HuH-7 (cell line): ENCODE measurements around the gene NHS.
"Not testable (repeated sequence)": the region's sequence is repeated elsewhere in the genome, so short reads cannot be mapped to it uniquely, and the experiment has no call there.

Experiments used
- DNase-seq: peaks from one replicate; pipeline ENCODE4 v3.0.0; 2011; ENCODE audit warnings: low spot score

Gene NHS

DNA sequence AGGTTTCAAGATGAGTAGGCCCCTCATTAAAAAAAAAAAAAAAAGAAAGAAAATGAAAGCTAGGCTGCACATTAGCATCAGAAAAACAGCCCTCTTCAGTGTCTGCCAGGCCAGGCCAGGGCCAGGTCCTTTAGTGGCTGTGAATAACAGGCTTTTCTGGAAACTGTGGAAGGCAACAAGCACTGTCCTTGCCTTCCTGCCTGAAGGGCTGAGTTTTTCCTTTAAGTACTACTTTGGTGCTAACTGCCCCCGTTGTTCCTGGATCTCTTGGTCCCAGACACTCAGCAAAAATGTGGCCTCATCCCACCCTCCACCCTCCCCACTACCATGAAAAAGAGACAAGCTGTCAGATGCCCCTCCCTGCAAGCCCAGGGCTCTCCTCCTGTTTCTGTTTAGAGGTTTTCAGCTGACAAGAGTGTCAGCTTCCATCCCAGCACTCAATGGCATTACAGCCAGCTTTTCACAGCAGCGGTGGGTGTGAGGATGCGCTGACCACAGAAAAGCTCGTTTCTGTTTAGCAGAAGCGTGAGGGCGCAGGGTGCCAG lies 174.2 kb downstream of the NHS start:
- DNase-seq: no peak

DNA sequence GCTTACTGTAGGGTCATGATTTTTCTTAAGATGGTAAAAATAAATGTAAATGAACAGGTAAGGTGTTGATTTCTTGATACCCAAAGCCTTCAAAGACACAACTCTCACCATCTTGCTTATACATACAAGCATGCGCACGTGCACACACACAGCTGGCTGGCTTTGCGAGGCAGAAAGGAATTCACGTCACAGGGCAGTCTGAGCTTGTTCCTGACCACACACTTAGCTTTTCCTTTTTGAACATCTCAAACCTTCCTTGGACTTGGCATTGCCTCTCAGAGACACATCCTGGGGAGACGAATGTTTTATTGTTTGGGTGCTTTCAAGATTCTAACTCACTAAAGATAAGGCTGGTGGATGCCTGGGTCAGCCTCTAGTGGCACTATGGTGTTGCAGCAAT lies 175.0 kb downstream of the NHS start:
- DNase-seq: no peak

DNA sequence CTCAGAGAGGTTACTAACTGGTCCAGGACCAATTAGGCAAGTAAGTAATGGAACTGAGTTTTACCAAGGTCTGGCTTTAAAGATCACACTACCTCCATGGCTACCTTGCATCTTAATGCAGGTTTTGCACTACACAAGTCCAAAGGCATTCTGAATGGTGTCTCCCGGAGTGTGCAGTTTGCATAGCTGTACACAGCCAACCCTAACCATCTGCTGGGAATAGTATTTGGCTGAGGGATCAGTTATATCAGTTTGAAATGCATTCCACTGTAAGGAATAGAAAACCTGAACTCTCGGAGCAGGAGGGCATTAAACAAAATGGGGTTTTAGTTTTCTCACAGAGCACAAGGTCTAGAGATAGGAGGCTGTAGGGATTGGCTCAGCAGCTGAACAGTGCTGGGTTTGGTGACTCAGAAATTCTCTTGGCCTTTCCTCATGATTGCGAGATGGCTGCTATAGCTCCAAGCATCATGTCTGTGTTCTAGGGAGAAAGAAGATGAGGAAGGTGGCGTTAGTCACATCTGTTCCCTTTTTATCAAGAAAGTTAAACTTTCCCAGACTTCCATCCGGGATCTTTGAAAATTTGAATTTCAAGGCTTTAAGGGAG lies 177.1 kb downstream of the NHS start:
- DNase-seq: no peak

DNA sequence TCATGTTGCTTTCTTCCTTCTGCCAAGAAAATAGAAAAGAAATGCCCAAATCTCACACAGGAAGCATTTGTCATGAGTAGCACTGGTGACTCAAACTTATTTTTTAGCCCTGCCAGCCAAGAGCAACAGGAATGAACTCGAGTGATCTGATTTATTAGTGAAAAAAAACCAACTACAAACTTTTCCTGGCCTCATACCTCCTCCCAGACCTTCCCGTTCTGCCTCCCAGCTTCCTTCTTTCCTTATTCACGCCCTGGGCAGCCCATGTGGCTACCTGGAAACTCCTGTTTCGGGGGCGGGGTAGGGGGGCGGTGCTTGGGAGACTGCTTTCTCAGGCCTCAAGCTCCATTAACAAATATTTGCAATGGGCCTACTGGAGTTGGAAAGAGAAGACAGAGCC lies 178.5 kb downstream of the NHS start:
- no peak for DNase-seq

DNA sequence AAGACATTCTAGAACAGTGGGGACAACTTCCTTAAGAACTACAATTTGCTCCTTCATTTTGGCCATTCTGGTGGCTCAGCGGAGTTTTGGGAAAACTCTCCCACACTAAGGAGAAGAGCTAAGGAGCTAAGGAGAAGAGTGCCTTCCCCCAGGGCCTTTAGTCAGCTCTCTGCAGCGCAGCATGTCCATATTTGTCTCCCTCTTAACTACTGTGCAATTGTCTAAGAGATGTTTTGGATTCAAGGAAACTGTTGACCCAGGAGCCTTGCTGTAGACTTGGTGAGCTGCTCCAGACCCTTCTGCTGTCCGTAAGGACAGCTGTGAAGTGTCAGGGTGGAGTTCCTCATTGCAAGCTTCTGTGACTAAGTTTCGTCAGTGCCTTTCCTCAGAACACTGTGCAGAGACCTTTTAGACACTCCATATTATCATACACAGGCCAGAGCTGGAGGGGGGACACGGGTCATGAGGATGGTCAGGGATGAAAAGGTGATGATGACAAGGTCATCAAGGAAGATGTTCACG lies 179.0 kb downstream of the NHS start:
- no peak for DNase-seq

DNA sequence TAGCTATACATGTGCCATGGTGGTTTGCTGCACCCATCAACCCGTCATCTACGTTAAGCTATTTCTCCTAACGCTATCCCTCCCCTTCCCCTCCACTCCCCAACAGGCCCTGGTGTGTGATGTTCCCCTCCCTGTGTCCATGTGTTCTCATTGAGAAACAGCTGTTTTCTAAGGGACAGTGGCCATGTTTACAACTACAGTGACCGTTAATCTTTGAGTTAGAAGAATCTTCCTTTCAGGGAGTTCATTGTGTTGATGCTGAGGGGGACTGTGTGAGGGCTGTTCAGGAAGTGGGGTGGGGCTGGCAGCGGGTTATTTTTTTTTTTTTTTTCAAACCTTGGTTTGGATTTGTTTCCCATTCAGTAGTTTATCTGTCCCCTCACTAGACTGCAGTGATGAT lies 179.9 kb downstream of the NHS start:
- DNase-seq: no peak

DNA sequence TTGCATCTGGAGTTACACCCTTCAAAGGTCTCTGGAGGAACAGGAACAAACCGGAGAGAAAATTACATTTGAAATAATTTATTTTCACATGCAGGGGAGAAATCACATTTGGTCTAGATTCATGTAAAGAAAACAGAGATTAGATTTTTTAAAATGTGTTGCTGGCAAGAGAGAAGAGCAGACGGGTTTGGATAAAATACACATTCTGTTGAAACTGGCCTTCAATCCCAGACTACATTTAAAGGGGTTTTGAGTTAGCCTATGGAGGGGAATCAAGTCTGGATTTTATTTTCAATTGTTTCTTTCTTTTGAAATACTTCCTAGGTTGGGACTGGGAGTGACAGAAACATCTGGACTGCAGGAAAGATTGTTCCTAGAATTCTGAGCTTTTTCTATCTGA lies 180.8 kb downstream of the NHS start:
- DNase-seq: no peak

DNA sequence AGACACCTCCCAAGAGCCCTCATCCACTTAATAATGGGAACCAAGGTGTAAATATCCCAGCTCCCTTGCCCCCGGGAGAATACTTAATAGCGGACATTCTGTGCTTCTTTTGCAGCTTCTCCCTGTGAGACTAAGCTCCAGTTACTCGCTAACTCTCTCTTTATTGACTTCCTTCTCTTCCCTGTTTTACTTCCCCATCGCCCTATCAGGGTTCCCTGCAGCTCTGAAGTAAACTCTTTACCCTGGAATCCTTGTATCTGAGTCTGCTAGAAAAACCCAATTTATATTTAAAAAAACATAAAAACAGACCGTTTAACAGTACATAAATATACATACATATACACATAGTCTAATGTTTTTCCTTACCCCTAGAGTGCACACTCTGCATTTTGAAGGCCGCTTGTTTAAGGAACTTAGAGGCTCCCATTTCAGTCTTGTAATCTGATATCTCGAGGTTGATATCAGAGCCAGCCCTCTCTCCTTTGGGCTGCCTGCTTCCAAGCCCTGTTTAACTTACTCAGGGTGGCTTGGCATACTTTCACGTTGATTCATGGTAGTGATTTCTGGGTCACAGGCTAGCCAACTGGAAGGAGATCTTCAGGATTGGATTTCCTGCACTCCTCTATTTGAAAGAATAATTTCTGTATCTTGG lies 184.9 kb downstream of the NHS start:
- no peak for DNase-seq

DNA sequence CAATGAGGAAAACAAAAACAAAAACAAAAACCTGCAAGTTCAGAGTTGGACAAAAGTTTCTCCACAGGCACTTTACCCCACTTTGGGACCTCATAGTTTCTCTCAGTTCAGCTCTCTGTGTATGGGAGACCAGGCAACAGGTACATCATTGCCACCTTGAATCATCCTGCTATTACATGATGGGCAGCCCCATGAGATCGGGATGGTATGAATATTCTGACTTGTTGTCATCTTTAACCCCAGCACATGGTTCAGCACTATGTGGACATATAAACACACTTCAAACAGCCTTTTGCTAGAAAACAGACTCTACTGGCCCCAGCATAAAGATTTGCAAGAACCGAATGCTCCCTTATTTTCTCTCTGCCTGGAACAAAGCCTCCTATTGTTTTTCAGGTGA lies 185.4 kb downstream of the NHS start:
- DNase-seq: no peak

DNA sequence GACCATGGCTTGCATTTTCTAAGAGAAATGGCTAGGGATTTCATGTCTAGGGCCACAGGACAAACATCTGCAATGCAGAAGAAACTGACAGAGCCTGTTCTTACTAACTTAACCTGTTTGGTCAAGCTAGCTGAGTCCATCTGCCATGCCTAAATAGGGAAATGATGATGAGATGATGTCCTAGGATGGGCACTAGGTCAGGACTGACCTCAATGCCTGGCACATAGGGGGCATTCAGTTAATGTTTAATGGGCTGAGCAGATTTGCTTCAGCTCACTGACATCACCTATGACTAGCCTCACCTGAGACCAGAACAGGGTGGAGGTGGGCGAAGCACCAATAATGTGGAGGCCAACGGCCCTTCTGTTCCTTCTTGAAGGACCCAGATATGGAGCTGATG lies 188.1 kb downstream of the NHS start:
- no peak for DNase-seq

DNA sequence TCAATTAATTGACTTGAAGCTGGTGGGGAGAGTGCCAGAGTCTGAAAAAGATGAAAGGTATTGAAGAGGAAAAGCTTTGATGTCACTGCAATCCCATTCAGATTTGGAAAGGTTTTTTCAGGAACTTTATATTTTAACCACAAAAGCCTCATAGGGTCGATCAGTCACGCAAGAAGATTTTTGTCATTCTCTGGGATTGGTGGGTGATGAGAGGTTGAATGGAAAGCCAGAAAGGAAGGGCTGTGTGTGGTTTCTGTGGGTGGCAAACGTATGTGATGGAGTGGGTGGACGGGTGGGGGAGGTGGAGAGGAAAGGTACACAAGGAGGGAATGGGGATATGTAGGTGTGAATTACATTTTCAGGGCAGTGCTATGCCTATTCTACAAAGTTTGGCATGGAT lies 188.5 kb downstream of the NHS start:
- DNase-seq: no peak

DNA sequence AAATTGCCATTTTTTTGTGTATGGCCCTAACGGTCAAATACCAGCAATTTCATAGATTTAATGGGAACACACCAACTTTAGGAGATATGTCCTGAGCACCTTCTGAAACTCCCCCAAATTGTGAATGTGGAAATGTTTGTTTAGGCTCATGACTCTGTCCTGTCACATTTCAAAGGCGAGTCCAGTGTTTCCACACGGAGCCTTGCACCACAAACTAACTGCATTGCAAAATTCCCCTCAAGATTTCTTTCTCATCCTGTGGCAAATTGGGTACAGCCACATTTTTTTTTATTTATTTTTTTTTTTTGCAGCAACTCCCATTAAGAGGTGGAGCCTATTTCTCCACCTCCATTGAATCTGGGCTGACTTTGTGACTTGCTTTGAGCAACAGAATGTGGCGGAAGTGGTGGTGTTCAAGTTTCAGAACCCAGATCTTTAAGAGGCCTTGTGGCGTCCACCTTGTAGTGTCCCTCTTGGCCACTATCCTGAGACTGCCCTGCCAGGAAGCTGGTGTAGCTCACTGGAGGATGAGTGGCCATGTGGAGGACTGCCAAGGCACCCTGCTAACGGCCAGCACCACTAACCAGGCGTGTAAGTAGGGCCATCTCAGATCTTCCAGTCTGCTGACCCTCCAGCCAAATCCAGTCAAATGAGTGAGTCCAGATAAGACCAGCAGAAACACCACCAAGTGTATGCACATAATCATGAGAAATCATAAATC lies 189.8 kb downstream of the NHS start:
- no peak for DNase-seq

DNA sequence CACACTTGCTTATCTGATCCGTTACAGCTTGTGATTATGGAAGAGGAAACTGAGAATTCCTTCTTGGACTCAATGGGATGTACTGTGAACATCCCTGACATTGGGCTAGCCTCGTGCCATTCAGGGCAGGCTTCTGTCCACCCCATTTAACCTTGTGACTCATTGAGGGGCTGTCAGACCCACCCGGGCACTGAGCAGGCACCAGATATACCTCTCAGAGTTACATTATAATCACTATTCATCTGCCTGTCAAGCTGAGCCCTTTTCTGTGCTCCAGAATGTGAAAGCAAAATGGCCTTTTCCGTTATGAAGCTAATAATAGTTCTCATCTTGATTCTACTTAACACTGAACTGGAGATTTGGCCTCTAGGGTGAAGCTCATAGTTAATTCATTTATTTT lies 191.7 kb downstream of the NHS start:
- DNase-seq: no peak

DNA sequence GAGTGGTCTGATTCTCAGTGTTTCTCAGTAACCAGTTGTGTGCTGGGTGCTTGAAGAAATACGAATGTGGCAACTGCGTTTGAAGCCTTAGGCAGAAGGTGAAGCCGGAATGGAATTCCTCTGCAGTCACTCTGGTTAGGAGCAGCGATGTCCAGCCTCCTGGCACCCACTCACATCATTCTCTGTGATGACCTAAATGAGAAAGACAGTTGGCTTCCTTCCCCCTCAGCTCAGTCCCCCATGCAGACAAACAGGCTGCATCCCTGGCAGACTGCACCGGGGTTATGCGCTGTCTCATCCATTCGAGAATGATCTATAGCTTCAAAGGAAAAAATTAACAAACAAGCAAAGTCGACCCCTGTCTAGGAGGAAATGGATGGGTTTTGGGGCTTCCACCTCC lies 192.2 kb downstream of the NHS start:
- DNase-seq: no peak

DNA sequence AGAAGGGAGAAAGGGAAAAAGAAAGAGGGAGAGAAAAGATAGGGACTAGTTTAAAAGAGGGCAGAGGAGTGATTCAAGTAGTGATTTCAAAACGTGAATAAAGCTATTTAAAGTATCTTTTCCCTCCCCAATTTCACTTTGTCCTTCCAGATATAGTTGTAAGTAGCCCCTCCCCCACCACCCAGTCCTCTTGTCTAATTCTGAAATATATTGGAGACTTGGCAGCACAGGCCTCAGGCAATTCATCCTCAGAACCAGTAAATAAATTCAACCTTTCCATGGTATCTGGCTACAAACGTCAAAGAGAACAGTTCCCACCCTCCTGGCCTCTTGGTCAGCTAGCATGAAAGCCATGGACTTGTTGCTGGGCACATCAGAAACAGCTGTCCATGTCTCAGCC lies 192.8 kb downstream of the NHS start:
- no peak for DNase-seq

DNA sequence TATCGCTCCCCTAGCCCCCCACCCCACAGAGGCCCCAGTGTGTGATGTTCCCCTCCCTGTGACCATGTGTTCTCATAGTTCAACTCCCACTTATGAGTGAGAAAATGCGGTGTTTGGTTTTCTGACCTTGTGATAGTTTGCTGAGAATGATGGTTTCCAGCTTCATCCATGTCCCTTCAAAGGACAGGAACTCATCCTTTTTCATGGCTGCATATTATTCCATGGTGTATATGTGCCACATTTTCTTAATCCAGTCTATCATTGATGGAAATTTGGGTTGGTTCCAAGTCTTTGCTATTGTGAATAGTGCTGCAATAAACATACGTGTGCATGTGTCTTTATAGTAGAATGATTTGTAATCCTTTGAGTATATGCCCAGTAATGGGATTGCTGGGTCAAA lies 193.8 kb downstream of the NHS start:
- not testable (repeated sequence) for DNase-seq

DNA sequence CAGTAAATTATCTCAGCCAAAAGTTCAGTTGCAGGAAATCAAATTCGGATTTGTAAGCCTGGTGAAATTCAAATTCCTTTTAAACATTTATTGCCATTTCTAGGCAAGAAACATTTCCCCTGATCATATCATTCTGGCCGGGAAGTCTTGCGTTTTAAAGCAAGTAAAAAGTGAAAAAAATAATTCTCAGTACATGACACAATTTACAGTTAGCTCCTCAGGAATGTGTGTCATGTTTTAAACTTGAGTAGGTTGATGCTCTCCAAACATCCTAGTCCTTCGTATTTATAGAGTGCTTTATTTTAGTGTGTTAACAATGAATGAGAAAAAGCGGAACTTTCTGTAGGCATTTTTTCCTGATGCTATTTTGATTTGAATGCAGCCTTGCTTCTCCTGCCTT lies 204.0 kb downstream of the NHS start:
- no peak for DNase-seq

DNA sequence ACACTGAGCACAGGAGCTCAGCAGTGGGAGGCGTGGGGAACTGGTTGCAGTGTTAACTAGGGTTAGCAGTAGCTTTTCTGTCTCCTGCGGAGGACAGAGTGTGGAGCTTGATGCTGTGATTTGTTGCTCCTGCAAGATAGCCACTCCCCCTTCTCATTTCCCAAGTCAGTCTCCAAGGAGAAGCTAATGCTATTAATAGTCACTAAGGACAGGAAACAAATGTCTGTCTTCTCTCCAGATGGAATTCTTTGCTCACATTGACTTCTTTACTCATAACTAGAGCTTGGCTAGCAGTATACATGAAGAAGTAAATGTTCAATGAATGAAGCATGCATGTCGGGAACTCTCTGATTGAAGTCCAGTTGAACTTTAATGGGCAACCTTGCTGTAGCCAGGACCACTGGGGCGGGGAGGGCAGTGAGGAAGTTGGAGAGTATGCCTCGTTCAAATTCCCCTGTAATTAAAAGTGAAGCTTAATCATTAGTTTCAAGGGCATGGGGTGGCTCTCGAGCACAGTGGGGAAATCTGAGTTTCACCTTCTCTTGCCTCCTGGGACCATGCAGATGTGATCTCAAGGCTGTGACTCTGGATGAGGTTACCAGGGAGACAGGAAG lies 205.6 kb downstream of the NHS start:
- DNase-seq: no peak

DNA sequence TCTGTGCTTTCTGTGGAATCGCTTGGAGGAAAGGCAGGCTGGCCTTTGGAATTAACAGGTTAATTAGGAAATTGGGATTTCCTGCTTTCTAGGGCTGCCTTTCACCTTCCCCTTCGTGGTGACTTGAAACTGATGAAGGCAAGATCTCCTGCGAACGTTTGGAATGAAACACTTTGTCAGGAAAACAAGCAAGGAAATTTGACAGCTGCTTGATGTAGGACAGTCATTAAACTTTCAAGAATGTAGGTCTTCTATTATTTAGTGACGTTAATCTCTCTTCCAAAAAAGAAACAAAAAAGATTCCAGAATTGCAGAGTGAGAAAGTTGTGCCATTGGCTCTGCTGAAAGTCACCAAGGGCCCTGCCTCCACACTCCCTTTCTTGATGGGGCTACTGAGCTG lies 206.6 kb downstream of the NHS start:
- DNase-seq: no peak

DNA sequence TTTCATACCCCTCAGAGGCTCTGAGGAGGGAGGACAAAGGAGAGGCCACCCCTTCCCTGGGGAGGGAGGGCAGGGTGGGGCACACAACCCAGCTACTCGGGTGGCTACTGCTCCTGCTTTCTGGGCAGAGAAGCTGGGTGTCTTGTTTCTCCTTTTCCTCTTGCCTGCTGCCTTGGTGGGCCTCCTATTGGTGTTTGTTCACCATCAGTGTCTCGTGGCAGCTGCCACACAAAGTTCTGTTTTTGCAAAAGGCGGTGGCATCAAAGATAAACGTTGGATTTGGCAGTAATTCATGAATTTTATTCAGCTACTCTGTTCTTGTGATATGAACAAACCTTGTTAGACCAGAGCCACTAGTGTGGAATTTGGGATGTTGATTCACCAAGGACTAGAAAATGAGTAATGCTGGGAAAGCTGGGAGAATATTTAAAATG lies 209.3 kb downstream of the NHS start:
- no peak for DNase-seq

DNA sequence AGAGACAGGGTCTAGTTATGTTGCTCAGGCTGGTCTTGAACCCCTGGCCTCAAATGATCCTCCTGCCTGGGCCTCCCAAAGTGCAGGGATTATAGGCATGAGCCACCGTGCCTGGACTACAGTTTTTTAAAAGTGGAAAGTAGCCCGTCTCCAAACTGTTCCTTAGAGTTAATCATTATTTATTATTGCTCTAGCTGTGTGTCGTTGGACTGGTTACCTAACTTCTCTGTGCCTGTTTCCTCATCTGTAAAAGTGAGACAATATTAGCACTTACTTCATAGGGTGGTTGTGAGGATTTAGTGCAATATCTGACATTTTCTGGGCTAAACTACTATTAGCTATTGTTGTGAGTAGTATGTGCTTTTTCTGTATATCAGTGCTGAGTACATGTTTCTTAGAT lies 210.0 kb downstream of the NHS start:
- no peak for DNase-seq

DNA sequence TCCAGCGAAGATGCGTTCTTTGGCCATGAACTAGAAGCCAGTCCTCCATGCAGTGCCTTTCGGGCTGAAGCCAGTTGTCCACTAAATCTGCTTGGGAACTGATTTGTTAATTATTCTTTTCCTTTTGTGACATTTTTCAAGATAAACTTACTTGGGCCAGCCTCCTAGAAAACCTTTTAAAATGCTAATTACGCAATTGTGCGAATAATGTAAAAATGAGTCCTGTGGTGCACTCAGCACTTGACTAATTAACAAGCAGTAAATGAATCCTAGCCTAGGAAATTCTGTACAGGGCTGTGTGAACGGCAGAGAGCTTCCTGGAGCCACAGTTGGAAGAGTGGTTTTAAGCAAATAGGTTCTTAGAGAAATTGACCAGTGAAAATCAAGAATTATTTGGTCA lies 212.4 kb downstream of the NHS start:
- no peak for DNase-seq

DNA sequence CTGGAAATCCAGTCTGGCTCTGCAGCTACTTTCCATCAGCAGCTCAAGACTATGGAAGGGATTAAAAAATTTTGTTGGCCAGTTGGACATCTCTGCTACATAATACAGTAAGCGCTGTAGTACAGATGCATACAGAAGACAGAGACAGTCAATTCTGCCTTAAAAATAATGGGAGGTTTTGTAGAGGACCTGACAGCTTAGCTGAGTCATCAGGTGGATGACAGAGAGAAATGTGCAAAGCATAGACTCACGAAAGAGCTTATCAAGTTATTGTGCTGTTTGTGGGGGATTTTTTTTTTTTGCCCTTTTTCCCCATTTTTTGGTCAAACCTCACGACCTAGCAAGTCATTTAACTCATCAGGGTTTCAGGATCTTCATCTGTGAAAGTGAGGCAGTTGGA lies 213.3 kb downstream of the NHS start:
- no peak for DNase-seq
